ENCODE data around the gene SPRN. TPM values are rescaled to one million over a fixed set of nuclear protein-coding genes. Genes with fewer than 3 reads are reported as not detected.

Gene SPRN
- total RNA-seq, 1 donor from 2014 or later, result 4.0 TPM

- H3K9ac ChIP-seq (ENCODE audit: low read length), result no peak overlapping the region
- no peaks in the 10 kb centered on the region for H3K36me3 Mint-ChIP-seq (ENCODE audit: low read depth, unreplicated experiment)
- H3K27ac ChIP-seq (ENCODE audit: low read depth, low read length), result no peak overlapping the region
- no peaks in the 10 kb centered on the region for H3K4me1 Mint-ChIP-seq (ENCODE audit: low read depth, unreplicated experiment)
- no peaks in the 10 kb centered on the region for H4K20me1 ChIP-seq (ENCODE audit: insufficient read depth, low read length)
- H3K27ac Mint-ChIP-seq (ENCODE audit: unreplicated experiment), result no peak overlapping the region
- H3K27me3 ChIP-seq (ENCODE audit: insufficient read depth, low read length), result no peaks in the 10 kb centered on the region
- no peak overlapping the region for H2AFZ ChIP-seq (ENCODE audit: low read depth, low read length)
- H3K9me3 ChIP-seq (ENCODE audit: insufficient read depth, low read depth, low read length), result peaks cover 5% of the 10 kb centered on the region
- no peaks in the 10 kb centered on the region for H3K9me3 Mint-ChIP-seq (ENCODE audit: unreplicated experiment)
- FAIRE-seq (no peak), DNase-seq (ENCODE audit: low read depth) (no peak)
- no peak overlapping the region for H3K4me2 ChIP-seq (ENCODE audit: low read length)
- H3K79me2 ChIP-seq (ENCODE audit: insufficient read depth, low read length), result no peaks in the 10 kb centered on the region
- H3K27me3 Mint-ChIP-seq (ENCODE audit: low read depth, unreplicated experiment), result peaks cover 12% of the 10 kb centered on the region
- H3K4me1 ChIP-seq (ENCODE audit: insufficient read depth, low read length), result no peaks in the 10 kb centered on the region
- no peak overlapping the region for H3K4me3 ChIP-seq (ENCODE audit: insufficient read depth, low read depth, low read length)
- TF ChIP-seq CTCF (IDR thresholded peaks at IDR 0.05; ENCODE audit: insufficient read depth, low read depth, low read length) (no peak), EZH2 (IDR thresholded peaks at IDR 0.05; ENCODE audit: insufficient read depth, low read length) (no peak)
- H3K36me3 ChIP-seq (ENCODE audit: insufficient read depth, low read length), result no peaks in the 10 kb centered on the region
- H3K4me3 Mint-ChIP-seq (ENCODE audit: unreplicated experiment), result no peak overlapping the region
Measured at GRCh38 chr10:133457100-133457841, 32.8 kb upstream of the SPRN start.

DNA sequence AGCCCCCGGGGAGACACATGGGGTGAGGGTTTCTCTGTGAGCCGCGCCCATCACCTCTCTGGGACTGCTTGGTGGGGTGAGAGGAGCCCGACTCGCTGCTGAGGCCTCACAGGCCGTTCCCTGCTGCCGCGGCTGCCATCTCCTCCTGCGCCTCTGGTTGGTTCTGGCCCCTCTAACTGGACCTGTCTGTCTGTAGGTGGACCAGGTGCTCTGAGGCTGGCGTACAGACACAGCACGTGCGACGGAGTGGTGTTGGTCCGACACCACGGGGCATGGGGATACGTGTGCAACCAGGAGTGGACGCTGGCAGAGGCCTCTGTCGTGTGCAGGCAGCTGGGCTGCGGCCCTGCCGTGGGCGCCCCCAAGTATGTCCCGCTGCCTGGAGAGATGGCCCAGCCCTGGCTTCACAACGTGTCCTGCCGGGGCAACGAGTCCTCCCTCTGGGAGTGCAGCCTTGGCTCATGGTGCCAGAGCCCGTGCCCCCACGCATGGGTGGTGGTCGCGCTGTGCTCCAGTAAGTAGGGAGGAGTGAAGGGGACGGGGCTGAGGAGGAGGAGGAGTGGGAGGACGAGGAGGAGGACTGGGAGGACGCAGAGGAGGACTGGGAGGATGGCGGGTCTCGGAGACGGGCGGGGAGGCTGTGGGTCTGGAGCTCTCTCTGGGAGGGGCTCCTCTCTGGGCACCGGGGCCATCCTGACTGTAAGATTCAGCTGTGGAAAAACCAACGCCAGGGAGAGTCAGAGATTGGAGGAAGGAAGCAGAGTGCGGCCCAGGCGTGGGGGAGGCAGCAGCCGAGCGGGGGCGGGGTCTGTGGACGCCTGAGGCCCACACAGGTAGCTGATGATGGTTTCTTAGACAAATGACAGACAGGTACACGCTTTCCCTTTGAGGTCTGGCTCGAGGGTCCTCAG, 31.9 kb upstream of the SPRN start:
- Histone ChIP-seq H3K9me3 (ENCODE audit: insufficient read depth, low read depth, low read length) (peaks cover 5% of the 10 kb centered on the region), H3K36me3 (ENCODE audit: insufficient read depth, low read length) (no peaks in the 10 kb centered on the region), H3K4me1 (ENCODE audit: insufficient read depth, low read length) (no peaks in the 10 kb centered on the region), H4K20me1 (ENCODE audit: insufficient read depth, low read length) (no peaks in the 10 kb centered on the region), H3K27ac (ENCODE audit: low read depth, low read length) (no peak overlapping the region), H3K9ac (ENCODE audit: low read length) (no peak overlapping the region), H3K79me2 (ENCODE audit: insufficient read depth, low read length) (no peaks in the 10 kb centered on the region), H3K4me2 (ENCODE audit: low read length) (no peak overlapping the region), H2AFZ (ENCODE audit: low read depth, low read length) (no peak overlapping the region), H3K4me3 (ENCODE audit: insufficient read depth, low read depth, low read length) (no peak overlapping the region), H3K27me3 (ENCODE audit: insufficient read depth, low read length) (no peaks in the 10 kb centered on the region)
- no peak for DNase-seq (ENCODE audit: low read depth)
- Mint-ChIP-seq H3K4me1 (ENCODE audit: low read depth, unreplicated experiment) (no peaks in the 10 kb centered on the region), H3K27ac (ENCODE audit: unreplicated experiment) (no peak overlapping the region), H3K27me3 (ENCODE audit: low read depth, unreplicated experiment) (peaks cover 11% of the 10 kb centered on the region), H3K4me3 (ENCODE audit: unreplicated experiment) (no peak overlapping the region), H3K9me3 (ENCODE audit: unreplicated experiment) (no peaks in the 10 kb centered on the region), H3K36me3 (ENCODE audit: low read depth, unreplicated experiment) (no peaks in the 10 kb centered on the region)
- no peak for FAIRE-seq
- TF ChIP-seq EZH2 (IDR thresholded peaks at IDR 0.05; ENCODE audit: insufficient read depth, low read length) (no peak), CTCF (IDR thresholded peaks at IDR 0.05; ENCODE audit: insufficient read depth, low read depth, low read length) (no peak)

Measured in astrocyte (in vitro differentiated cells and primary cell).